GM12878 (cell line): ENCODE measurements around the gene CPLX1. TPM values are rescaled to one million over a fixed set of nuclear protein-coding genes. Genes with fewer than 3 reads are reported as not detected.

Source experiments
- ATAC-seq: fragments of 200-7000 bp; cut with Tn5 transposase; 3 replicates; pipeline ENCODE4 v1.9.1; 2020; ENCODE audit warnings: mild to moderate bottlenecking, moderate library complexity
- BruUV-seq: library from RNA; stranded (reverse); fragments of 400-500 nt; replicated peaks from 2 replicates; lab custom pipeline; 2021; lab: Mats Ljungman, UMichigan
- CTCF ChIA-PET: fragments of 300-600 bp; sonication (Branson Sonifier 250); formaldehyde crosslinking; extraction: SDS; loops from one replicate; lab custom pipeline; 2021; ENCODE audit warnings: inconsistent platforms; lab: Yijun Ruan, JAX
- POLR2A ChIA-PET: fragments of 350-600 bp; formaldehyde crosslinking; extraction: SDS; loops from one replicate; lab custom pipeline; 2021; ENCODE audit warnings: inconsistent platforms; lab: Charles Lee
- RAD21 ChIA-PET: fragments of 300-600 bp; sonication (Branson Sonifier 250); formaldehyde crosslinking; loops from one replicate; lab custom pipeline; 2023; ENCODE audit warnings: antibody characterized with exemption; ENCODE audit not compliant: unreplicated experiment; lab: Charles Lee
- SMC1A ChIA-PET: fragments of 300-600 bp; sonication (Branson Sonifier 250); formaldehyde crosslinking; loops from one replicate; lab custom pipeline; 2023; ENCODE audit not compliant: unreplicated experiment, uncharacterized antibody; lab: Charles Lee
- DNase-seq: peaks from one replicate; pipeline ENCODE4 v3.0.0-alpha.2; 2011; ENCODE audit warnings: low read depth, low spot score
- FAIRE-seq: peaks from 3 replicates; lab custom pipeline; 2011; peaks lifted over from hg19 to GRCh38; lab: Jason Lieb, UNC
- H2AFZ ChIP-seq: 2 replicates; pipeline ENCODE4 v1.6.0; 2011; ENCODE audit warnings: low read depth, low read length, control low read depth; ENCODE audit not compliant: control insufficient read depth
- H3K27ac ChIP-seq: 2 replicates; pipeline ENCODE4 v1.5.1; 2011; ENCODE audit warnings: control low read depth; ENCODE audit not compliant: control insufficient read depth, insufficient read depth
- H3K27me3 ChIP-seq, 2 experiments: replicated peaks in 1 of 2; 2 replicates each; pipeline versions ENCODE4 v1.6.0 to v1.6.1; 2011; ENCODE audit warnings: low read length in 1 of 2; ENCODE audit not compliant: control insufficient read depth in 2 of 2, insufficient read depth in 2 of 2
- H3K36me3 ChIP-seq, 2 experiments: 2 replicates each; pipeline ENCODE4 v1.5.1; 2011; ENCODE audit warnings: low read length in 1 of 2; ENCODE audit not compliant: control insufficient read depth in 2 of 2, insufficient read depth in 2 of 2
- H3K4me1 ChIP-seq: 2 replicates; pipeline ENCODE4 v1.6.1; 2011; ENCODE audit warnings: mild to moderate bottlenecking, low read length, moderate library complexity, mixed read lengths; ENCODE audit not compliant: control insufficient read depth, insufficient read depth
- H3K4me2 ChIP-seq: 2 replicates; pipeline ENCODE4 v1.6.0; 2011; ENCODE audit warnings: control low read depth; ENCODE audit not compliant: control insufficient read depth, insufficient read depth
- H3K4me3 ChIP-seq: fragments of 200-600 bp; sonication (generic); 2 replicates; pipeline ENCODE4 v1.5.1; 2016
- H3K79me2 ChIP-seq: 2 replicates; pipeline ENCODE4 v1.6.0; 2011; ENCODE audit warnings: low read length; ENCODE audit not compliant: control insufficient read depth, insufficient read depth
- H3K9ac ChIP-seq: 2 replicates; pipeline ENCODE4 v1.8.0; 2011; ENCODE audit warnings: low read length, control low read depth, mixed read lengths; ENCODE audit not compliant: control insufficient read depth, insufficient read depth
- H3K9me3 ChIP-seq: replicated peaks from 3 replicates; pipeline ENCODE4 v1.5.1; 2011; ENCODE audit warnings: mild to moderate bottlenecking, low read length; ENCODE audit not compliant: control insufficient read depth, insufficient read depth
- H4K20me1 ChIP-seq: 2 replicates; pipeline ENCODE4 v1.6.0; 2011; ENCODE audit not compliant: control insufficient read depth, insufficient read depth
- BMI1 ChIP-seq: fragments of 450-650 bp; IDR thresholded peaks from 2 replicates; pipeline ENCODE4 v1.6.1; 2016; ENCODE audit warnings: mild to moderate bottlenecking, moderate library complexity, borderline replicate concordance
- CHD1 ChIP-seq: IDR thresholded peaks from 2 replicates; pipeline ENCODE4 v1.6.1; 2012; ENCODE audit warnings: low read depth, low read length, improper control_type of control experiment
- CHD2 ChIP-seq: IDR thresholded peaks from 2 replicates; pipeline ENCODE4 v1.6.1; 2011; ENCODE audit warnings: low read depth, low read length, improper control_type of control experiment, borderline replicate concordance
- KDM1A ChIP-seq: fragments of 200-600 bp; sonication (generic); IDR thresholded peaks from 2 replicates; pipeline ENCODE4 v1.6.1; 2016; ENCODE audit warnings: borderline replicate concordance
- MXI1 ChIP-seq: fragments of 150-350 bp; IDR thresholded peaks from 2 replicates; pipeline ENCODE4 v1.6.1; 2011; ENCODE audit warnings: low read depth, mild to moderate bottlenecking, inconsistent platforms, low read length, improper control_type of control experiment
- NFIC ChIP-seq: IDR thresholded peaks from 2 replicates; pipeline ENCODE4 v1.6.1; 2012; ENCODE audit warnings: low read depth, mild to moderate bottlenecking, inconsistent platforms, low read length, moderate library complexity
- NFYB ChIP-seq: IDR thresholded peaks from 2 replicates; pipeline ENCODE4 v1.6.1; 2011; ENCODE audit warnings: low read depth, mild to moderate bottlenecking, low read length, improper control_type of control experiment, moderate library complexity; ENCODE audit not compliant: insufficient read depth
- POU2F2 ChIP-seq: IDR thresholded peaks from 3 replicates; pipeline ENCODE4 v1.6.1; 2011; ENCODE audit warnings: low read depth, mild to moderate bottlenecking, low read length, borderline replicate concordance
- SIN3A ChIP-seq: IDR thresholded peaks from 2 replicates; pipeline ENCODE4 v1.6.1; 2012; ENCODE audit warnings: low read depth, low read length, improper control_type of control experiment
- ZNF207 ChIP-seq: fragments of 450-650 bp; IDR thresholded peaks from 2 replicates; pipeline ENCODE4 v1.6.1; 2014; ENCODE audit warnings: antibody characterized with exemption, mild to moderate bottlenecking, borderline replicate concordance
- WGBS: methylation state at CpG from one replicate; pipeline ENCODE4 v1.1.6; 2016; ENCODE audit warnings: low lambda C conversion rate; ENCODE audit not compliant: insufficient replicate concordance, insufficient coverage; ENCODE audit errors: missing lambda C conversion rate; 5-methylcytosine and 5-hydroxymethylcytosine counted together
- in situ Hi-C: fragments of 300-500 bp; cut with MboI; formaldehyde crosslinking; loops from 9 replicates; pipeline ENCODE4 v1.14.3; 2018; ENCODE audit warnings: mixed read lengths
- intact Hi-C: fragments of 100-400 bp; cut with micrococcal nuclease; formaldehyde crosslinking; loops from one replicate; pipeline ENCODE4 v1.14.2; 2022; ENCODE audit not compliant: unreplicated experiment
- polyA plus RNA-seq, 11 experiments: library from polyadenylated mRNA; depleted of rRNA in 4 of 11; unstranded in 6 of 11; stranded (reverse) in 5 of 11; fragments of >200 nt; fragmentation: Nextera tagmentation in 4 of 11; fragmentation: Illumina TruSeq in 1 of 11; extraction: Ambion mirVana in 4 of 11; extraction: Trizol in 1 of 11; gene quantifications; 1 replicate in 1 of 11; 2 replicates in 10 of 11; pipeline versions ENCODE4 v1.2.1 to v1.2.3, GENCODE V29; 2011 to 2016; ENCODE audit warnings: inconsistent platforms in 2 of 11, missing spikeins in 2 of 11, low read depth in 1 of 11
- total RNA-seq, 4 experiments: library from RNA; depleted of rRNA in 3 of 4; stranded (reverse); fragments of >200 nt in 3 of 4; fragmentation: Illumina TruSeq in 1 of 4; extraction: Trizol in 1 of 4; gene quantifications; 2 replicates each; pipeline versions ENCODE4 v1.2.1 to v1.2.3, GENCODE V29; 2013 to 2021
- TF ChIP-seq, protein P1 (sequence below): fragments of 450-650 bp; IDR thresholded peaks from 2 replicates; pipeline ENCODE4 v1.6.1; 2017; ENCODE audit warnings: mild to moderate bottlenecking
- TF ChIP-seq, protein P2 (sequence below): IDR thresholded peaks from 2 replicates; pipeline ENCODE4 v1.6.1; 2011; ENCODE audit warnings: borderline replicate concordance, low read depth, mild to moderate bottlenecking, moderate library complexity, low read length; ENCODE audit not compliant: insufficient read depth, poor library complexity, severe bottlenecking

CPLX1 gene
- total and polyA plus RNA-seq, 10 of the 15 experiments (the other 5 are each of a cell fraction or from before 2014, with no cell fraction given) = 0.04 to 1.2 (median 0.13) TPM; not detected in 5

DNA sequence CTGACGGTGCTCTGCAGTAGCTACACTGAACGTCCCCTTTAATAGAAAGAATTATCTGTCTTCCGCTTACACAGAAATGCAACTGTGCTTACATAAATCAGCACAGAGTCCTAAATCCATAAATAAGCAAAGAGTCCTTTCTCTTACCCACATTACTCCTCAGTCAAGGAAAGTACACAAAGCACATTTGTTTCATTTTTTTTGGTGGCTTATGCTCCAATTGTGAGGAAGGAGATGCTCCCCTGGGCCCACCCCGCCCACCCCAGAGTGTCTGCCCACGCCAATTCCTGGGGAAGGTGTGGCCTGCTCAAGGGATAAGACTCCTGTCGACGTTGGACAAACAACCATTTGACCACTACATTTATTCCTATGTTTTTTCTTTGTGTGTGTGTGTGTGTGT is 53.8 kb downstream of the CPLX1 start (continued):
- TF ChIP-seq ZNF207 = no peak
- TF ChIP-seq, protein P1, sequence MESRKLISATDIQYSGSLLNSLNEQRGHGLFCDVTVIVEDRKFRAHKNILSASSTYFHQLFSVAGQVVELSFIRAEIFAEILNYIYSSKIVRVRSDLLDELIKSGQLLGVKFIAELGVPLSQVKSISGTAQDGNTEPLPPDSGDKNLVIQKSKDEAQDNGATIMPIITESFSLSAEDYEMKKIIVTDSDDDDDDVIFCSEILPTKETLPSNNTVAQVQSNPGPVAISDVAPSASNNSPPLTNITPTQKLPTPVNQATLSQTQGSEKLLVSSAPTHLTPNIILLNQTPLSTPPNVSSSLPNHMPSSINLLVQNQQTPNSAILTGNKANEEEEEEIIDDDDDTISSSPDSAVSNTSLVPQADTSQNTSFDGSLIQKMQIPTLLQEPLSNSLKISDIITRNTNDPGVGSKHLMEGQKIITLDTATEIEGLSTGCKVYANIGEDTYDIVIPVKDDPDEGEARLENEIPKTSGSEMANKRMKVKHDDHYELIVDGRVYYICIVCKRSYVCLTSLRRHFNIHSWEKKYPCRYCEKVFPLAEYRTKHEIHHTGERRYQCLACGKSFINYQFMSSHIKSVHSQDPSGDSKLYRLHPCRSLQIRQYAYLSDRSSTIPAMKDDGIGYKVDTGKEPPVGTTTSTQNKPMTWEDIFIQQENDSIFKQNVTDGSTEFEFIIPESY = no peak
- TF ChIP-seq POU2F2 = no peak
- TF ChIP-seq KDM1A = no peak
- TF ChIP-seq, protein P2, sequence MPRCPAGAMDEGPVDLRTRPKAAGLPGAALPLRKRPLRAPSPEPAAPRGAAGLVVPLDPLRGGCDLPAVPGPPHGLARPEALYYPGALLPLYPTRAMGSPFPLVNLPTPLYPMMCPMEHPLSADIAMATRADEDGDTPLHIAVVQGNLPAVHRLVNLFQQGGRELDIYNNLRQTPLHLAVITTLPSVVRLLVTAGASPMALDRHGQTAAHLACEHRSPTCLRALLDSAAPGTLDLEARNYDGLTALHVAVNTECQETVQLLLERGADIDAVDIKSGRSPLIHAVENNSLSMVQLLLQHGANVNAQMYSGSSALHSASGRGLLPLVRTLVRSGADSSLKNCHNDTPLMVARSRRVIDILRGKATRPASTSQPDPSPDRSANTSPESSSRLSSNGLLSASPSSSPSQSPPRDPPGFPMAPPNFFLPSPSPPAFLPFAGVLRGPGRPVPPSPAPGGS = no peak

DNA sequence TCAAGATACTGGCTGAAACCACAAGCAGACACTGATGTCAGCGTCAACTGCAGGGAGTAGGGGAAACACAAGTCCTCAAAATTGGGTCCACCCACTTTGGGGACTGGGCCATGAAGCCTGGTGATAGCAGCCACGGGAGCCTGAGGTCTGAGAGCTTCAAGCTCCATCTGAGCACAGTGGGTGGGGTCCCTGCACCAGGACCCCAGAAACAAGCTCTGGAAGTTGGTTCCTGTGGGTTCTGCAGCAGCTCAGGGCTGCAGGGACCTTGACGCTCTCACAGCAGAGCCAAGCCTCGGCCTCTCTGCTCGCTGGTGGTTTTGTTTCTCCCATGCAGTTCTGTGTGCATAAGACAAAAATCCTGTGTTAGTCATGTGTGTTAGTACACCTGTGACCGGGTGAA is 54.5 kb downstream of the CPLX1 start:
- ChIA-PET RAD21 (no interaction called here), CTCF (no interaction called here), POLR2A (interaction anchor here (1.3 kb wide), 1 partner anchor 8 kb away, joined by 3 read pairs; no protein-coding TSS in a partner anchor), SMC1A (no interaction called here)
- Histone ChIP-seq H3K4me1 (no peaks in the 10 kb centered on the region), H2AFZ (no peak overlapping the region), H3K27ac (no peak overlapping the region), H3K27me3 (no peaks in the 10 kb centered on the region), H3K79me2 (peaks cover 25% of the 10 kb centered on the region), H3K4me3 (no peak overlapping the region), H3K9me3 (no peaks in the 10 kb centered on the region), H4K20me1 (no peaks in the 10 kb centered on the region), H3K36me3 (peaks cover 14 to 39% of the 10 kb centered on the region in 2 experiments), H3K9ac (no peak overlapping the region), H3K4me2 (no peak overlapping the region)
- in situ Hi-C loops (no loop called here), intact Hi-C loops (no loop called here)
- DNase-seq (no peak), FAIRE-seq (no peak), ATAC-seq (no peak)
- BruUV-seq = no TSS peak
- 87% methylated on average over 6 of the region's 6 CpGs for WGBS
- no peak for TF ChIP-seq SIN3A
- no peak for TF ChIP-seq CHD1
- no peak for TF ChIP-seq MXI1
- no peak for TF ChIP-seq NFIC
- TF ChIP-seq NFYB = no peak
- no peak for TF ChIP-seq BMI1
- TF ChIP-seq CHD2 = no peak
